Fibroblast of upper back skin (primary cell): Measurements from ENCODE around the gene GPR3.
A peak's percentile ranks its signal among the peaks of the same experiment; 100 is the strongest.

Experiments used
- DNase-seq: peaks from one replicate; pipeline ENCODE4 v3.0.0-alpha.2; 2013

Gene GPR3

DNA sequence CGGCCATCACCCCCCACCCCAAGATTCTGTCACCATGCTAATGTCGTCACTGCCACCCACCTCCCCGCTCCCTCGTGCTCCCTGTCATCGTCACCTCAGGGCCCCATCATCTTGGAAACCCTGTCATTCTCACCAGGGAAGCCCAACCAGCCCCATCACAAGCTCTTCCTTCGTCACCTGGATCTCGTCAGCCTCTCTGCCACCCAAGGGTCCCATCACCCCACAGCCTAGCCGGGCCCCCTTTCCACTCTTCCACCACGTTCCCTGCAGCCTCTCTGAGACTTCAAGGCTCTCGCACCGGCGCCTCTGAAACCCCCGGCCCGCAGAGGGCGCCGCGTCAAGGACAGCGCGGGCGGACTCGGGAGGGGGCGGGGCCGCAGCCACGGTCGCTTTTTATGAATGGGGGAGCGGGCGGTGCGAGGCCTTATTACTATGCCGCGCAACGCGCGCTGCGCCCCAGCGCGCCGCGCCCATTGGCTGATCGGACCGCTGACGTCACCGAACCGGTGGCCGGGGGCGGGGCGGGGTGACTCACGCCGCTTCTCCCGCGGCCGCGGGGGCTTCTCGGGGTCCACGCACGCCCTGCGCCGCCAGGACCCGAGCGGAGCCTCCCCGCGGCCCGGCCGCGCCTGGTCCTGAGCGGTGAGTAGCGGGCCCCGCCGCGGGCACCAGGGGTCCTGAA lies at the start of gene GPR3:
GPR3 (plus strand) TSS at position 527 of the 682 bp plus-strand sequence. CDS start 1,177 bp downstream, outside the sequence.
- peak; percentile 92 for DNase-seq

DNA sequence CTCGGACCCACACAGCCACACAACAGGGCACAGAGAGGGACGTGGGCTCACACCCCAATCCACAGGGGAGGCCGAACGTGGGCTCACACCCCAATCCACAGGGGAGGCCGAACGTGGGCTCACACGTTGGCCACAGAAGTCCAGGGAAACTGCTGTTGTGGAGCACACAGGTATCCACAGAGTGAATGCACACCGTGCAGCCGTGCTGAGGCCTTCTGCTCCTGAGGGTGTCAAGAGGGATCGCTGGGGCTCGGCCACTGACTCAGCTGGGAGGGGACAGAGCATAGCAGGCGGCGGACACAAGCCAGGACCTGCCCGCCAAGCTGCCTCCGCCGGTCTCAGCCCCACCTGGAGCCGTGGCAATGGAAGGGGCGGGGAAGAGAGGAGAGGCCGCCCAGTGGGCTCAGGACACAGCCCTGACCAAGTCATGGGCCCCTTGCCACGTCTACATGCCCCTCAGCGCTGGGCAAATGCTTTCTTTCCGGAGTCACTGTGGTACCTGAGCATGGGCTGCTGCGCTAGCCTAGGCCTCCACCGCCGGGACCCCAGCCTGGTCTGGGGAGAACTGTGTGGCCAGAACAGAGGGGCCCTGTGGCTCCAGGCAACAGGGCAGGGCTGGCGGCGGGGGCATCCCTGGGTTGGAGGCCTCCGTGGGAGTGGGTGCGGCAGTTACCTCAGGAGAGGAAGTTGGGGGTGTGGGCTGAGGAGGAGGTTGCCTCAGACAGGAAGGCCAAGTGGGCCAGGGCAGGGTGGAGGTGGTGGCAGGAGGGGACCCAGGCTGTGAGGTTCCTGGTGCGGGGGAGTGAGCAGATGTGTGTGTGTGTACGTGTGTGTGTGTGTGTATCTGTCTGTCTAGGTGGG lies 49.4 kb upstream of the GPR3 start:
- DNase-seq: no peak

- DNase-seq: peak; percentile 10
Measured at GRCh38 chr1:27343639-27344025, 48.8 kb upstream of the GPR3 start.

- DNase-seq: no peak
Measured at GRCh38 chr1:27345272-27345671, 47.1 kb upstream of the GPR3 start.

- no peak for DNase-seq
Measured at GRCh38 chr1:27346357-27346756, 46.1 kb upstream of the GPR3 start.

DNA sequence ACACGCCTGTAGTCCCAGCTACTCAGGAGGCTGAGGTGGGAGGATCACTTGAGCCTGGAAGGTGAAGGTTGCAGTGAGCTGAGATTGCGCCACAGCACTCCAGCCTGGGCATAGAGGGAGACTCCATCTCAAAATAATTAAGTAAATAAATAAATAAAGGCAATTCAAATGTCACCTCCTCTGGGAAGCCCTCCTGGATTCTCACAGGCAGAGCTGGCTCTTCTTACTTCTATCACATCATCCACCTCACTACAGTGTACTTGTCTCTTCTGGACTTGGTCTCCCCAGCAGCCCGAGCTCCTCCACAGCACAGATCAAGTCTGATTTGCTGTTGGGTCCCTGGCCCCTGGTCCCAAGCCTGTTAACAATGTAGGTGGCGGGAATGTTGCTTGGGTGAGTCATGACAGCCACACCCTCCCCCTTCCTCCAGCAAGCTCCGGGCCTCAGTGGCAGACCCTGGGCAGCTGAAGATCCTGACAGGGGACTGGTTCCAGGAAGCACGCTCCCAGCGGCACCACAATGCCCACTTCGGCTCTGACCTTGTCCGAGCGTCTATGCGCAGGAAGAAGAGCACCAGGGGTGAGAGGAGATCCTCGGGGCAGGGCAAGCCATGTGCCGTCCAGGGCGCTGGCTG lies 45.3 kb upstream of the GPR3 start:
- DNase-seq: no peak

DNA sequence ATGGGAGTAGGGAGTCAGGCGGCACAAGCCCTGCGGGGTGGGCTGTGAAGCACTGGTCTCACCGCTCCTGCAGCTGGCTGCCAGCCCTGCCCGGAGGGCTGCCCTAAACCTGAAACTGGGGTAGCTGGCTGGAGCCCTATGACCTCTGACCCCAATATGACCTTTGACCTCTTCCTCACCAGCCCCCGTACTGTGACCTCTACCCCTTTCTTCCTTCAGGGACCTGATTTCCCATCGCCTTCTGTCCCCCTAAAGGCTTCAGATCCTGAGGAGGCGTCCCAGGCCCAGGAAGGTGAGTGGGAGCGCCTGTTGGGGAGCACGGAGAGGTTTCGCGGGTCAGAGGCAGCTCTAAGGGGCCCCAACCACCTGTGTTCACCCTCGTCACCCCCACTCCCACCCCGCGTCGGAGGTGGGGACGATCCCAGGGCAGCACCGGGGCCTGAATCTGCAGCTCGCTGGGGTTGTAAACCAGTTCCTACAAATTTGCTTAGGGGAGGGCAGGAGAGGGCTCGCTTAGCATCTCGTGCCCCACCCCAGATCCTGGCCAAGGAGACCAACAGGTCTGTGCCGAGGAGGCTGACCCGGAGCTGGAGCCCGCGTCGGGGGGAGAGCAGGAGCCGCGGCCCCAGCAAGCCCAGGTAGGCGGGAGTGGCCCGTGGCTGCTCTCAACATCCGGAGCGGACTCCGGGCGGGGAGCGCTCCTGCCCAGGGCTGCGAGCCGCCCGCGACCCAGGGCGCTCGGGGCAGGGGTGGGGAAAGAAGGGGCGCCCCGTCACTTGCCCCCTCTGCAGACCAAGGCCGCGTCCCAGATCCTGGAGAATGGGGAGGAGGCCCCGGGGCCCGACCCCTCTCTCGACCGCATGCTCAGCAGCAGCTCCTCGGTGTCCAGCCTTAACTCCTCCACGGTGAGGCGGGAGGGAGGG lies 43.3 kb upstream of the GPR3 start:
- DNase-seq: no peak

DNA sequence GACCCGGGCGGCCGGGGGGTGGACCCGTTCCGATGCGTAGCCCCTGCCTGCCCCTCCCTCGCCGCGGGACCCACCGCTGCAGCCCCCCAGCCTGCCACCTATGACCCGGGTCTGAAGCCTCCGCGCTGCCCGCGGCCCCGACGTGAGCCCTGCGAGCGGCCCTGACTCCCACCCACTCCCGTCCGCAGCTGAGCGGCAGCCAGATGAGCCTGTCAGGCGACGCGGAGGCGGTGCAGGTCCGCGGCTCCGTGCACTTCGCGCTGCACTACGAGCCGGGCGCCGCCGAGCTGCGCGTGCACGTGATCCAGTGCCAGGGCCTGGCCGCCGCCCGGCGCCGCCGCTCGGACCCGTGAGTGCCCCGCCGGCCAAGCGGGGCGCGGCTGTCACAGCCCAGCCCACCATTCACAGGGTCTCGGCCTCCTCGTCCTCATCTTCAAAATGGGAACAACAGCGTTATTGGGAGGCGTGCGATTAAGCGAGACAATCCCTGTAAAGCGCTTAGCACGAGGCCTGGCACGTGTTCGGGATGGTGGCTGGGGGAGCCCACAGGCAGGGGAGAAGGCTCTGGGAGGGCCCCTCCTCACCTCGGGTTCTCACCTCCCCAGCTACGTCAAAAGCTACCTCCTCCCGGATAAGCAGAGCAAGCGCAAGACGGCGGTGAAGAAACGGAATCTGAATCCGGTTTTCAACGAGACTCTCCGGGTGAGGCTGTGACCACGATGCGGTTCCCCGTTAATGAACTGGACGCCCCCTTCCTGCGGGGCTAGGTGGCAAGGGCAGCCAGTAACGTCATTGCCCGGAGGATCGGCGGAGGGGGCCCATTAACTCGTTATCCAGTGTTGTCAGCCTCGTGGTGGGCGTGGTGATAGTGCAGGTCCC lies 42.4 kb upstream of the GPR3 start:
- peak; percentile 34 for DNase-seq

- peak; percentile 21 for DNase-seq
Measured at GRCh38 chr1:27350663-27351540, 41.5 kb upstream of the GPR3 start.

DNA sequence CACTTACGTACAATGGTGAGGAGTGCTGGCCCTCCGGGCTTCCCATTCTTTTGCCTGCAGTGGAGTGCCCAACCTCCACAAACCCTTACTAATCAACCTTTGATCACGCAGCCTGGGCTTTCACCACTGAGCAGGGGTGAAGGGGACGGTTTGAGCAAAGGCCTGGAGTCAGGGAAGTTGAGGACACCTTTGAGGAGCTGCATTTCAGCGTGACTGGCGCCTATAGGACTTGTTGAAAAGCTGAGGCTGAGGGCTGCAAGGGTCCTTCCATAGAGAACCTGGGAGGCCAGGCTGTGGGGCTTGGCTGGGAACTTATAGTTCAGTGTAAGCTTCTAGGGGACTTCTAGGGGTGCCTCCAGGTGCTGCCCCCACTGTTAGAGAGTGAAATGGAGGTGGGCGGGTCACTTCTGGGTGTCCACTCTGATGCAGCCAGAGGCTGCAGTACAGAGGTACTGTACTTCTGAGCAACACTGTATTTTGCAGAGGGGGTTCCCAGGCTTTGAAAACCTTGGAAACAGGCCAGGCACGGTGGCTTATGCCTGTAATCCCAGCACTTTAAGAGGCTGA lies 40.8 kb upstream of the GPR3 start:
- no peak for DNase-seq

GRCh38 chr1:27353166-27353565 lies 39.3 kb upstream of the GPR3 start:
- DNase-seq: no peak

DNA sequence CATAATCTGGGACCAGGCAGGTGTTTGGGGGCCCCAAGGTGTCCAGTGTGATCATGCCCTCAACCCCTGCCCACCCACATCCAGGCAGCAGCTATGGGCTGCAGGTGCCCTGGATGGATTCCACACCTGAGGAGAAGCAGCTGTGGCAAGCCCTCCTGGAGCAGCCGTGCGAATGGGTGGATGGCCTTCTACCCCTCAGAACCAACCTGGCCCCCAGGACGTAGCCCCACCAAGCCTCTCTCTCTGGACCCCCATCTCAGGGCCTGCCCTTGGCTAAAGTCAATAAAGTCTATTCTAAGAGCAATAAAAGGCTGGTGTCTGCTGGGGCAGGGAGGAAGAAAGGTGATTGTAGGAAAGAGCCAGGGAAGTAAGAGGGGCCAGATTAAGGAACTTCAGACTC lies 38.8 kb upstream of the GPR3 start:
- no peak for DNase-seq

DNA sequence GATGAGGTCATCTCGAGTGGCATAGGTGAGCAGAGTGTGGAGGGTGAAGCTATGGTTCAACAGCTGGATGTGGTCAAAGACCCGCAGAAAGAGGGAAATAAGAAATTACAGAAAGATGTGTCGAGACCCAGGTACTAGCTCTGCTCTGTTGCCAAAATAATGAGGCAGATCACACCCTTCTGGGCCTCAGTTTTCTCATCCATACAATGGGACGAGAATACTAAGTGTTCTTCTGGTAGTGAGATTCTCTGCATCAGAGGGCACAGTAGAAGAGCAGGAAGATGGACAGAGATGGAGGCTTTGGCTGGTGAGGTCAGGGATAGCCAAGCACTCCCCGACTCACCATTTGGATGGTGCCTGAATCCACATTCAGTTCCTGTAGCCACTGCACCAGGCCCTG lies 36.7 kb upstream of the GPR3 start:
- DNase-seq: no peak

- DNase-seq: no peak
Measured at GRCh38 chr1:27356277-27356618, 36.2 kb upstream of the GPR3 start.

GRCh38 chr1:27356619-27357280 lies 35.7 kb upstream of the GPR3 start:
- DNase-seq: no peak

- peak; percentile 52 for DNase-seq
Measured at GRCh38 chr1:27357281-27358037, 35.0 kb upstream of the GPR3 start.

DNA sequence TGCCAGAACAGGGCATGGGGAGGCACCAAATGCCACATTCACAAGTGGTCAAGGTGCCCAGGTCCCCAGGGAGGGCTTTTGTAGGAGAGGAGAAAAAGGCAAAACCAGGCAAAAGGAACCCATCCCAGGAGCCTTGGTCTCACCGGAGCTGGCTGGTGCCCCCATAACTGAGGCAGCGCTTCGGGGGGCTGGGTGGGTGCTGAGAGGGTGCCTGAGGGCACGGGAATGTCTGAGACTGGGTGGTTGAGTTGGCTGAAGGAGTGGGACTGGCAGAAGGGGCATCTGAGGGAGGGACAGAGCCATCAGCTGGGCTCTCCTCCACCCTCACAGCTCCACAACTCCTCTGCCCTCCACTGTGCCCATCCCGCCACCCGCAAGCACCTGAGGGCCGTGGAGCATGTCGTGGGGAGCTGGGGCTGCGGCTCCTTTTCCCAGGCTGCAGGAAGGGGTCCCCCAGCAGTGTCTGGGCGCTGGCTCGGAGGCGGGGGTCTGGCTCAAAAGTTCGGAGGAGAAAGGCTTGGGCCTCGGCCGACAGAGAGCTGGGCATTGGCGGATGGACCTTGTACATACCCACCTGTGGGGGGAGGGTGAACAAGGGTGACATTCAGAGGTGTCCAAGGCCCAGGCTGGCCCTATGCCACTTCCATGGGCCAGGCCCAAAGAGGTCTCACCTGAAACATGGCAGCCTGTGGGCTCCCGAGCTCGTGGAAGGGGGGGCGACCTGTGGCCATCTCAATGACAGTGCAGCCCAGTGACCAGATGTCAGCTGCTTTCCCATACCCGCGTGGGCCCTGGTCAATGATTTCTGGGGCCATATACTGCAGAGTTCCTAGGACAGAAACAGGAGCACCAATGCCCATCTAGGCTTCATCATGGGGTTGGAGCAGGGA lies 34.1 kb upstream of the GPR3 start:
- no peak for DNase-seq

DNA sequence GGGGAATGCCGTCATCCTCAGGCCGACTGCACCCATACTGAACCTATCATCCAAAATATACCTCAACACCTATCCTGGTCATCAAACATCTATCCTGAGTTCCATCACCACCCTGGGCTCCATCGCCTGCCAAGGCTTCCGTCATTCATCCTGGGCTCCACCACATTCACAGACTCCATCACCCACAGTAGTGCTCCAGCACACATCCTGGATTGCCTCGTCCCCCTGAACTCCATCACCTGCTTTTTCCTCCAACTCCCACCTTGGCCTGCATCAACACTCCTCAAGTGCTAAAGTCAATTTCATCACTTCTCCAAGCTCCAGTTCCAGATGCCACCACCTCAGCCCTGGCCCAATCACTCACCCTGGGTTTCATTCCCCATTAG lies 33.5 kb upstream of the GPR3 start:
- DNase-seq: no peak
